ENCODE data around the gene UBA52. TPM values are rescaled to one million over a fixed set of nuclear protein-coding genes. Genes with fewer than 3 reads are reported as not detected.

Gene UBA52
- total and polyA plus RNA-seq, 2 of the 13 experiments (the other 11 are each of a cell fraction or from before 2014, with no cell fraction given) = 959 to 1,782 TPM

DNA sequence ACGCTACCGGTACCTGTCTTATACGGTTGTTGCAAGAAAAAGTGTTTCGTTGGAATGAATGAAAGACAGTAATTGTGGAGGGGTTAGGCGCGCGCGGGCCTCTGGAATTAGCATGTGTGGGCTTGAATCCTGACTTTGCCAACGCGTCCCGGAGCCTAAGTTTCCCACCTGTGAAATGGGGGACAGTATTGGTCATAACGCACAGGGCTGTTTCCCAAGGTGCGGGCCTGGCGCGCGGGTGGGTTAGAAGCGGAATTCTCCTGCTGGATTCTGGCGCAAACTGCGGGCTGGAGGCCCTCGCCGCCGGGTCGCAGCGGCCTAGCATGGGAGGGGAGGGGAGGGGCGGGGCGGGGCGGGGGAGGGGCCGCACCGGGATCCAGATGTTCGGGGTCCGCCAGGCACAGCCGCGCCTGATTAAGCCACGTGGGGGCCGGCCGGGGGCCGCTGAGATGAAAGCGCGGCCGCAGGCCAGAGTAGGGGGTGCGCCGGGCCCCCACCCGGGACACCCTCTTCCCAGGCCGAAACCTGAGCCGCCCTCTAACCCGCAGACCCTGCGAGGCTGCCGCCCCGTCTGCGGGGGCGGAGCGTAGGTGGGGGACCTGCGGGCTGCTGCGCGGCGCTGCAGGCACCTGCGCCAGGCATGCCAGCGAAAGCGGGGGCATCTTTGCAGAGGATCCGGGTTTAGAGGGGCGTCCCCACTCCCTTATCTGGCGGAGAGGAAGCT lies 39.8 kb downstream of the UBA52 start (continued):
- TF ChIP-seq ZFX (CRISPR knock-in tag; IDR thresholded peaks at IDR 0.05; ENCODE audit: low read depth) (peak; percentile 27), HNF4A (CRISPR knock-in tag; IDR thresholded peaks at IDR 0.05) (peak; percentile 22; the same call in 1 of the 2 replicates), SAP130 (CRISPR knock-in tag; IDR thresholded peaks at IDR 0.05; ENCODE audit: low read depth) (peak; percentile 59; the same call in 1 of the 2 replicates), NCOA2 (CRISPR knock-in tag; IDR thresholded peaks at IDR 0.05) (peak; percentile 83; the same call in 1 of the 2 replicates), CHD4 (IDR thresholded peaks at IDR 0.05; ENCODE audit: borderline replicate concordance, low read length) (0 out of 2 replicates have a peak, but pooled peaks have one; percentile 16), ZNF350 (CRISPR knock-in tag; IDR thresholded peaks at IDR 0.05; ENCODE audit: borderline replicate concordance, low read depth) (0 out of 2 replicates have a peak, but pooled peaks have one; percentile 4), ZNF790 (CRISPR knock-in tag; IDR thresholded peaks at IDR 0.05; ENCODE audit: borderline replicate concordance) (no peak), TCF7L2 (IDR thresholded peaks at IDR 0.05; ENCODE audit: low read depth, low read length) (0 out of 2 replicates have a peak, but pooled peaks have one; percentile 21), ZNF572 (CRISPR knock-in tag; IDR thresholded peaks at IDR 0.05) (no peak), NFIC (IDR thresholded peaks at IDR 0.05; ENCODE audit: low read length) (no peak), GFI1 (CRISPR knock-in tag; IDR thresholded peaks at IDR 0.05; ENCODE audit: borderline replicate concordance) (0 out of 2 replicates have a peak, but pooled peaks have one; percentile 33), ISL2 (CRISPR knock-in tag; IDR thresholded peaks at IDR 0.05) (0 out of 2 replicates have a peak, but pooled peaks have one; percentile 24)
- TF ChIP-seq, protein P1, sequence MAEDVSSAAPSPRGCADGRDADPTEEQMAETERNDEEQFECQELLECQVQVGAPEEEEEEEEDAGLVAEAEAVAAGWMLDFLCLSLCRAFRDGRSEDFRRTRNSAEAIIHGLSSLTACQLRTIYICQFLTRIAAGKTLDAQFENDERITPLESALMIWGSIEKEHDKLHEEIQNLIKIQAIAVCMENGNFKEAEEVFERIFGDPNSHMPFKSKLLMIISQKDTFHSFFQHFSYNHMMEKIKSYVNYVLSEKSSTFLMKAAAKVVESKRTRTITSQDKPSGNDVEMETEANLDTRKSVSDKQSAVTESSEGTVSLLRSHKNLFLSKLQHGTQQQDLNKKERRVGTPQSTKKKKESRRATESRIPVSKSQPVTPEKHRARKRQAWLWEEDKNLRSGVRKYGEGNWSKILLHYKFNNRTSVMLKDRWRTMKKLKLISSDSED (CRISPR knock-in tag; IDR thresholded peaks at IDR 0.05) = no peak
- TF ChIP-seq, protein P2, sequence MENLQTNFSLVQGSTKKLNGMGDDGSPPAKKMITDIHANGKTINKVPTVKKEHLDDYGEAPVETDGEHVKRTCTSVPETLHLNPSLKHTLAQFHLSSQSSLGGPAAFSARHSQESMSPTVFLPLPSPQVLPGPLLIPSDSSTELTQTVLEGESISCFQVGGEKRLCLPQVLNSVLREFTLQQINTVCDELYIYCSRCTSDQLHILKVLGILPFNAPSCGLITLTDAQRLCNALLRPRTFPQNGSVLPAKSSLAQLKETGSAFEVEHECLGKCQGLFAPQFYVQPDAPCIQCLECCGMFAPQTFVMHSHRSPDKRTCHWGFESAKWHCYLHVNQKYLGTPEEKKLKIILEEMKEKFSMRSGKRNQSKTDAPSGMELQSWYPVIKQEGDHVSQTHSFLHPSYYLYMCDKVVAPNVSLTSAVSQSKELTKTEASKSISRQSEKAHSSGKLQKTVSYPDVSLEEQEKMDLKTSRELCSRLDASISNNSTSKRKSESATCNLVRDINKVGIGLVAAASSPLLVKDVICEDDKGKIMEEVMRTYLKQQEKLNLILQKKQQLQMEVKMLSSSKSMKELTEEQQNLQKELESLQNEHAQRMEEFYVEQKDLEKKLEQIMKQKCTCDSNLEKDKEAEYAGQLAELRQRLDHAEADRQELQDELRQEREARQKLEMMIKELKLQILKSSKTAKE (CRISPR knock-in tag; IDR thresholded peaks at IDR 0.05; ENCODE audit: borderline replicate concordance) = peak; percentile 68; the same call in 1 of the 2 replicates
- TF ChIP-seq, protein P3, sequence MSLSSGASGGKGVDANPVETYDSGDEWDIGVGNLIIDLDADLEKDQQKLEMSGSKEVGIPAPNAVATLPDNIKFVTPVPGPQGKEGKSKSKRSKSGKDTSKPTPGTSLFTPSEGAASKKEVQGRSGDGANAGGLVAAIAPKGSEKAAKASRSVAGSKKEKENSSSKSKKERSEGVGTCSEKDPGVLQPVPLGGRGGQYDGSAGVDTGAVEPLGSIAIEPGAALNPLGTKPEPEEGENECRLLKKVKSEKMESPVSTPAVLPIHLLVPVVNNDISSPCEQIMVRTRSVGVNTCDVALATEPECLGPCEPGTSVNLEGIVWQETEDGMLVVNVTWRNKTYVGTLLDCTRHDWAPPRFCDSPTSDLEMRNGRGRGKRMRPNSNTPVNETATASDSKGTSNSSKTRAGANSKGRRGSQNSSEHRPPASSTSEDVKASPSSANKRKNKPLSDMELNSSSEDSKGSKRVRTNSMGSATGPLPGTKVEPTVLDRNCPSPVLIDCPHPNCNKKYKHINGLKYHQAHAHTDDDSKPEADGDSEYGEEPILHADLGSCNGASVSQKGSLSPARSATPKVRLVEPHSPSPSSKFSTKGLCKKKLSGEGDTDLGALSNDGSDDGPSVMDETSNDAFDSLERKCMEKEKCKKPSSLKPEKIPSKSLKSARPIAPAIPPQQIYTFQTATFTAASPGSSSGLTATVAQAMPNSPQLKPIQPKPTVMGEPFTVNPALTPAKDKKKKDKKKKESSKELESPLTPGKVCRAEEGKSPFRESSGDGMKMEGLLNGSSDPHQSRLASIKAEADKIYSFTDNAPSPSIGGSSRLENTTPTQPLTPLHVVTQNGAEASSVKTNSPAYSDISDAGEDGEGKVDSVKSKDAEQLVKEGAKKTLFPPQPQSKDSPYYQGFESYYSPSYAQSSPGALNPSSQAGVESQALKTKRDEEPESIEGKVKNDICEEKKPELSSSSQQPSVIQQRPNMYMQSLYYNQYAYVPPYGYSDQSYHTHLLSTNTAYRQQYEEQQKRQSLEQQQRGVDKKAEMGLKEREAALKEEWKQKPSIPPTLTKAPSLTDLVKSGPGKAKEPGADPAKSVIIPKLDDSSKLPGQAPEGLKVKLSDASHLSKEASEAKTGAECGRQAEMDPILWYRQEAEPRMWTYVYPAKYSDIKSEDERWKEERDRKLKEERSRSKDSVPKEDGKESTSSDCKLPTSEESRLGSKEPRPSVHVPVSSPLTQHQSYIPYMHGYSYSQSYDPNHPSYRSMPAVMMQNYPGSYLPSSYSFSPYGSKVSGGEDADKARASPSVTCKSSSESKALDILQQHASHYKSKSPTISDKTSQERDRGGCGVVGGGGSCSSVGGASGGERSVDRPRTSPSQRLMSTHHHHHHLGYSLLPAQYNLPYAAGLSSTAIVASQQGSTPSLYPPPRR (CRISPR knock-in tag; IDR thresholded peaks at IDR 0.05; ENCODE audit: borderline replicate concordance) = no peak; the same call in 1 of the 2 replicates
- TF ChIP-seq, protein P4, sequence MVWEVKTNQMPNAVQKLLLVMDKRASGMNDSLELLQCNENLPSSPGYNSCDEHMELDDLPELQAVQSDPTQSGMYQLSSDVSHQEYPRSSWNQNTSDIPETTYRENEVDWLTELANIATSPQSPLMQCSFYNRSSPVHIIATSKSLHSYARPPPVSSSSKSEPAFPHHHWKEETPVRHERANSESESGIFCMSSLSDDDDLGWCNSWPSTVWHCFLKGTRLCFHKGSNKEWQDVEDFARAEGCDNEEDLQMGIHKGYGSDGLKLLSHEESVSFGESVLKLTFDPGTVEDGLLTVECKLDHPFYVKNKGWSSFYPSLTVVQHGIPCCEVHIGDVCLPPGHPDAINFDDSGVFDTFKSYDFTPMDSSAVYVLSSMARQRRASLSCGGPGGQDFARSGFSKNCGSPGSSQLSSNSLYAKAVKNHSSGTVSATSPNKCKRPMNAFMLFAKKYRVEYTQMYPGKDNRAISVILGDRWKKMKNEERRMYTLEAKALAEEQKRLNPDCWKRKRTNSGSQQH (CRISPR knock-in tag; IDR thresholded peaks at IDR 0.05; ENCODE audit: low read depth) = 0 out of 2 replicates have a peak, but pooled peaks have one; percentile 0
- TF ChIP-seq, protein P5, sequence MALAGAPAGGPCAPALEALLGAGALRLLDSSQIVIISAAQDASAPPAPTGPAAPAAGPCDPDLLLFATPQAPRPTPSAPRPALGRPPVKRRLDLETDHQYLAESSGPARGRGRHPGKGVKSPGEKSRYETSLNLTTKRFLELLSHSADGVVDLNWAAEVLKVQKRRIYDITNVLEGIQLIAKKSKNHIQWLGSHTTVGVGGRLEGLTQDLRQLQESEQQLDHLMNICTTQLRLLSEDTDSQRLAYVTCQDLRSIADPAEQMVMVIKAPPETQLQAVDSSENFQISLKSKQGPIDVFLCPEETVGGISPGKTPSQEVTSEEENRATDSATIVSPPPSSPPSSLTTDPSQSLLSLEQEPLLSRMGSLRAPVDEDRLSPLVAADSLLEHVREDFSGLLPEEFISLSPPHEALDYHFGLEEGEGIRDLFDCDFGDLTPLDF (CRISPR knock-in tag; IDR thresholded peaks at IDR 0.05) = no peak
